GM21825 (cell line): ENCODE results near the gene BMPR1A.

ENCODE experiments used
- ATAC-seq: cut with Tn5 transposase; IDR thresholded peaks from one replicate; pipeline ENCODE4 v1.9.1; 2021; ENCODE audit warnings: mild to moderate bottlenecking, moderate library complexity; ENCODE audit not compliant: unreplicated experiment

Gene BMPR1A

DNA sequence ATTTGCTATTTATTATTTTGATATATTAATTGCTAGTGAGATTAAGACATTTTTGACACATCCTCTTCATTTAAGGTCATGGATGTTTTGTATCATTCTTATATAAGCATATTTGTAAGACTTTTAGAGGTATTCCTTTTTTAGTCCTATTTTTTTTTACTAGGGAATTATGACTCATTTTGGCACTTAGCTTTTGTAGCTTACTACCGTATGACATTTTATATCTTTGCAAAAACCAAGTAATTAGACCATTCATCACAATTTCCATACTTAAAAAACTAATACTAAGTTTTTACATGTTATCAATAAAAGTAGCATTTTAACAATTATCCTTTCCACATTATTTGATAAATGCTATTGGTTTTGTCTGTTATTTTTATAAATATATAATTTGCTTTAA is 41.6 kb downstream of the BMPR1A start:
- ATAC-seq = no peak

DNA sequence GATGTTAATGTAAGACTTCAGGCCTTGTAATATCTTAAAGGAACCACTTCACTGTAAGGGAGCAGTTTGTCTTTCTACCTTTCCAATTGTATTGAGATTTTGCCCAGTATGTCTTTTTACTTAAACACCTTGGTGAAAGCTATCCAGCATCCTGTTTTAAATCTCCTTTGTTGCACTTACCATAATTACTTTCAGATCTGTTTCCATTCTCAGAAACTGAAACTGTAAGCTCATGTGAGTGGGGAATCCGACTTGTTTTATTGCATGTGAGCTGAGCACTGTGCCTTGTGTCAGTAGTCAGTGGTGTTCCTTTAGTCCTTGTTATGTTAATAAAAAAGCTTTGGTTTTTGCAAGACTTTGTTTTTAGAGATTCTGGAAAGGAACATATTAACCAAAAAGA is 42.2 kb downstream of the BMPR1A start:
- peak; percentile 78 for ATAC-seq

DNA sequence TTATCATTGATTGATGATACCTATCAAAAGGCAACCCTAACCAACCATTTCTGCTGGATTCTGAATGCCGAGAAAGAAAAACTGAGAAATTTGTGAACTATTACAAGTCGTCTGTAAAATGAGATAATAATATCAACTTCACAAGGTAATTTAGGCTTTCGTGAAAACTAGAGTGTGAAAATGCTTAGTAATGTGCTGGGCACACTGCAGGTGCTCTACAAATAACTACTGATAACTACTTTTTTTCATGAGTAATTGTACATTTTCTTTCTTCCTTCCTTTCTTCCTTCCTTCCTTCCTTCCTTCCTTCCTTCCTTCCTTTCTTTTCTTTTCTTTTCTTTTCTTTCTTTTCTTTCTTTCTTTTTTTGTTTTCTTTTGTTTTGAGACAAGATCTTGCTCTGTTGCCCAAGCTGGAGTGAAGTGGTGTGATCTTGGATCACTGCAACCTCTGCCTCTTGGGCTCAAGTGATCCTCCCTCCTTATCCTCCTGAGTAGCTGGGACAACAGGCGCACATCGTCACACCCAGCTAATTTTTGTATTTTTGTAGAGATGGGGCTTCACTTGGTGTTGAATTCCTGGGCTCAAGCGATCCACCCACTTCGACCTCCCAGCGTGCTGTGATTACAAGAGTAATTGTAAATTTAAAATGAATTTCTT is 42.9 kb downstream of the BMPR1A start:
- ATAC-seq = no peak

DNA sequence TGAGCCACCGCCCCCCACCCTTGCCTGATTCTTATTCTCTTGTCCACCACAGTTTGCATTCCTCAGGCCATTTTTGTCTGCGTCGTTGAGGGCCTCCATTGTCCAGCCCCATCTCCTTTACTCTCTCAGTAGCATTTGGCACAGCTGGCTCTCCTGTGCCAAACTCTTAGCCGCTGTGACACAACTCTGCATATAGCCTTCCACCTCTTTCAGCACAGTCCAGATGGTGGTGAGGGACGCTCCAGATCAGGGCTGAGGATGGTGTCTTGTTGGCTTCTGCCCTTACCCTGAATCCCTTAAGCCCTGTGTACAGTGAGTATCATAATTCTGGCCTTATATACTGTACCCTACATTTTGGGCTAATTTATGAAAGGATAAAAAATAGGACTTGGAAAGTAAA is 45.6 kb downstream of the BMPR1A start:
- no peak for ATAC-seq

DNA sequence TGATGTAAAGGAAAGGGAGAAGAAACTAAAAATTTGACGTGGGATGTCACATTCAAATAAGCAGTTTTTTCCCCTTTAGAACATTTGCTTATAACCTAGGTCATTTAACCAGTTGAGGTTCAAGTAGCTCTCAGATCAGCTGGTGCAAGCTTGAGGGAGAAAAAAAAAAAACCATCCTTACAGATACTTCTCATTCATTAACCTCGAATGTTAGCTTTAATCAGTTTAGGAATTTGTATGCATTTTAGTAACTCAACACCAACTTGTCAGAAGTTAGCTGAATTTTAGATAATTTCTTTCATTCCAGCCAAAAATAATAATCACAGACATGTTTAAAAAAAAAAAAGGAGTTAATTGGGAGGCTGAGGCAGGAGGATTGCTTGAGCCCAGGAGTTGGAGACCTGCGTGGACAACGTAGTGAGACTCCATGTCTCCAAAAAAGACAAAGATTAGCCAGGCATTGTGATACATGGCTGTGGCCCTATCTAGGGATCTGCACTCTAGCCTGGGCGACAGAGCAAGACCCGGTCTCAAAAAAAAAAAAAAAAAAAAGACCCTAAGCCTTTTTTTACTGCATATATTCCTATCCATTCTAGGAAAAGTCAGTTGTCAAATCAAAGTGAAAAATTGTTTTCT is 46.2 kb downstream of the BMPR1A start:
- ATAC-seq = no peak

DNA sequence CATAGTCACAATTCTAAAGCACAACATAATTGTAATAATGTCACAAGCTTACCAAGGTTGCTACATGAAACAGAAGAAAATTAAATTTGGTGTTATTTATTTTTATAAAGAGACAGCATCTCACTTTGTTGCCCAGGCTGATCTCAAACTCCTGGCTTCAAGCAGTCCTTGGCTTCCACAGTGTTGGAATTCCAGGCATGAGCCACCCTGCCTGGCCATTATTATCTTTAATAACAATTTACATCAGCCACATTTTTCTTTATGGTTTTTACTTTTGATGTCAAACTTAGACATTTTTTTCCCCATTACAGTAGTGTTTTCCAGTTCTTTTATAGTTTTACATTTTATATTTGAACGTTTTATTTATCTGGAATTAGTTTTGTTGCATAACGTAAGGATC is 46.7 kb downstream of the BMPR1A start:
- no peak for ATAC-seq

DNA sequence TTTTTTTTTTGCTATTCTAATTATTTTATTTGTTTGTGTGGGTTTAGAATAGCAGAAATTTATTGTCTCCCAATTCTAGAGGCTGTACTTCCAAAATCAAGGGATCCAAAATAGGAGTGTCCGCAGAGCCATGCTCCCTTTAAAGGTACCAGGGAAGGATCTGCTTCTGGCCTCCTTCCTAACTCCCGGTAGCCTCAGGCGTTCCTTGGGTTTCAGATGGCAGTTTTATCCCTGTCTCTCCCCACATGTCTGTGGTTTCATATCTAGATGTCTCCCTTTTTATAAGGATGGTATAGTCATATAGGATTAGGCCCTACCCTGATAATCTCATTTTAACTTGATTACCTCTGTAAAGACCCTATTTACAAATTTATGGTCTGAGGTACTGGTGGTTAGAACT is 48.4 kb downstream of the BMPR1A start:
- ATAC-seq = no peak

DNA sequence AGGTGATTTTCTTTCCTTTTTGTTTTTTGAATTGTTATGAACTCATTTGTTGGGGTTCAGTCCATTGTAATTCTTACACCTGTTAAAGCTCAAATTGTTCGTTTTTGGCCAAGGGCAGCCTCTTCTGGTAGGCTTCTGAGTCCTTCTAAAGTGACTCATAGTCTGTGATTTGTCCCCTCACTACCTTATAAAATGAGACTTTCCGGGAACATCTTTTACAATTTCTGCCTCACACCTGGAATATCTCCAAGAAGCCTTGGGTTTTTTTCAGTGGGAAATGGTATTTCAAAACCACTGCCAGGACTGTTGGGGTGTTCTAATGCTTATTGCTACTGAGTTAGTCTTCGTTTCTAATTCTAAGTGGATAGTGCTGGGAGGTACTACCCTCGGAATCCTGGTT is 56.7 kb downstream of the BMPR1A start:
- ATAC-seq = no peak

DNA sequence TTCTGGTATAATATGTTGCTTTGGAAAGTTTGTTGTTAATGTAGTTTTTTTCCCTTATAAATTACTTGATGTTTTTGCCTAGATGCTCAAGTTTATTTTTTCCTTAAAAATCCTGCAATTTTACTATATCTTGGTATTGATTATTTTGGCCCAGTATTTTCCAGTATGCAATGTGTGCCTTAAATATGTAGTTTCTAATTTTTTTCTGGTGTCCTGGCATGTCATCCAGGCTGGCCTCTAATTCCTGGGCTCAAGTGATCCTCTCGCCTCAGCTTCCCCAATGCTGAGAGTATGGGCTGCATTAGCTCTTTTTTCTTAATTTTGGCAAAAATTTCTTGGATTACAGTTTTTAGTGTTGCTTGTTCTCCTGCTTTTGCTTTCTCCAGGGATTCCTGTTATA is 57.6 kb downstream of the BMPR1A start:
- no peak for ATAC-seq

DNA sequence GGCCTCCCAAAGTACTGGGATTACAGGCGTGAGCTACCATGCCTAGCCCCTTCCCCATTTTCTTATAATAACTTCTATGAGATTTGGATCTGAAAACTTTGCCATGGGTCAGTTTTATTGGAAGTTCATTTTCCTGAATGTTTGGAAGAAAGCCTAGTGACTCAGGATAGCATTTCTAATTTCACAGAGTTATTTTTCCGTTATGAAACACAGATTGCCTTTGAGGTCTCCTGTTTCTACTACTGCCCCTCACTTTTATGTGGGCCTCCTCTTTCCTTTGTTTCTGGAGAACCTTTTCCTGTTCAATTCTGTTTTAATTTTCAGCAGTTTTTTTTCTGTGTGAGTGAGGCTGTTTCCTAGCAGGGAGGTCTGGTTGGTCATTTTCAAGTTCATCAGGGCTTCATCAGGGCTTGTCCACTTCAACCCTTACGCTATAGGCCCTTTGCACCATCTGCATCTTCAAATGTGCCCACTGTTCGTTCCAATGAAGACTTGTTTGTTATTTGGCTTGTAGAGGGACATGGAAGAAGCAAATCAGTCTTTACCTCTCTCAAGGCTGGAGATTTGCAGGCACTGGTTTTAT is 58.7 kb downstream of the BMPR1A start:
- no peak for ATAC-seq

DNA sequence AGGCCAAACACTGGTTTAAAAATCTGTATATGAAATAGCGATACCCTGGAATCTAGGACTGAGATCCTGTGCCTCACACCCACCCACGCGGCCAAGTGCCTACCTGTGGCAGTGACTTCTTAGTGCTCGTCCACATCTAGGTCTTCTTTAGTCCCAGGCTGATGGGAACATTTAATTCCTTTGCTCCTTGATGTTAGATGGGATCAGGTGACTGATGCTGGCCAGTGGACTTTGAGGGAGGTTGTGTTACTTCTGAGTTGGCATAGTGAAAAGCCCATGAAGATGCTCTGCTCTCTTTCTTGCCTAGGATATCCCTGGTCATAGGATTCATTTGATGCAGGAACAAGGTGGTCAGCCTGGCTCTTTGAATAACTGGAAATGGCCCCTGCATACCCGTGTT is 59.2 kb downstream of the BMPR1A start:
- no peak for ATAC-seq

DNA sequence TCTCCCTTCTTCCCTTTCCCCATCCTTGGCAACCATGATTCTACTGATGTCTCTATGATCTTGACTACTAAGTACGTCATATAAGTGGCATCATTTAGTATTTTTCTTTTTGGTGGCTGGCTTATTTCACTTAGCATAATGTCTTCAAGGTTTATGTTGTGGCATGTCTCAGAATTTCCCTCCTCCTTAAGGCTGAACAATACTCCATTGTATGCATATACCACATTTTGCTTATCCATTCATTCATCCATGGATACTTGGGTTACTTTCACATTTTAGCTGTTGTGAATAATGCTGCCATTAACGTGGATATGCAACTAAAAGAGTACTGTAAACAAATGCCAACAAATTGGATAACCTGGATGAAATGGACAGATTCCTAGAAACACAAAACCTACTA is 60.8 kb downstream of the BMPR1A start:
- no peak for ATAC-seq

DNA sequence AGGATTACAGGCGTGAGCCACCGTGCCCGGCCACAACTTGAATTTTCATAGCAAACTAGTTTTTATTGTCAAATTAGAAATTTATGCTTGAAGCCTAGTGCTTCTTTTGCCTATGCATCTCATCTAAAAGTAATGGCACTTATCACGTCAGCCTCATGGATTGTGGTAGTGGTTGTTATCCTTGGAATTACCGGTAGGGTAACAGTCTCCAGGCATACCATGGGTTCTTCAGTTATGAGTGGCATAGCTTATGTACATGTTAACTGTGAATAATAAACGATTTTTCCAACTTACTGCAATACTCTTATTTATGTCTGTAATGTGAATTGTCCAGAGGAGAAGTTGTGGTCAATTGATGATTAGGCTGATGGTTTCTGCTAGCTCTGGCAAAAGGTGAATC is 63.1 kb downstream of the BMPR1A start:
- ATAC-seq = no peak

DNA sequence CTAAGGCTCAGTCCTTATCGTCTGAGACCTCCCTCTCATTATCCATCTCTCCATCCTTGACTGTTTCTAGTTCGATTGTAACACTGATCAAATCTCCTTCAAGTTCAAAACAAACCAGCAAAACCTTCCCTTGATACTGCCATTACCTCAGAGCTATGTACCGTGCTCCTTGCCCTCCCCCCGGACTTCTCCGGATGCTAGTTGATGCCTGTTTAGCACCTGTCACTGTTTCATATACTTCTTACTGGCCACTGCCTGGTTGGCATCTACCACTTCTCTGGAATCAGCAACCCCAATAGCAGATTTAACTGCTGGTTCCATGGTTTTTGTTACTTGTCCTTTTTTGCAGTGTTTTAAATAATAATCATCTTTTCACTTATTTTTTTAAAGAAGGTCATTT is 64.1 kb downstream of the BMPR1A start:
- ATAC-seq = no peak

DNA sequence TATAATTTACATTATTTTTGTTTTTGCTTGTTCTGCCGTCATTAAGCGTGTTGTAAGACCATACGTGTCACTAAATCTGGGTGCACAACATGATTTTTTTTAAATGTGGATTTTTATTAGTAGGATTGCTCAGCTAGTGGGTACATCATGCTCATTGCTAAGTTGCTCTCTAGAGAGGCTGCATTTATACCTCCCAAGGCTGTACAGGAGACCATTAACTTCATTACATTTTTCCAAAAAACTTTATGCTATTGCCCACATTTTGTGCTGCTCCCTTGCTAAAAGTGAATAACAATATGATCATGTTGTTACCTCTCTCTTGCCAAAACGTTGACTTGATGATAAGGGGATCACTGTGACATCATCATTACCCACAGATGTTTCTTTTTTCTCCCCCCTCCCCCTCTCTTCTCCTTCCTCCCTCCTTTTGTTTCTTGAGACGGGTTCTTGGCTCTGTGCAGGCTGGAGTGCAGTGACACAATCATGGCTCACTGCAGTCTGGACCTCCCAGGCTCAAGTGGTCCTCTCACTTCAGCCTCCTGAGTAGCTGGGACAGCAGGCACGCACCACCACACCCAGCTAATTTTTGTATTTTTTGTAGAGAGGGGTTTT is 65.1 kb downstream of the BMPR1A start:
- no peak for ATAC-seq

DNA sequence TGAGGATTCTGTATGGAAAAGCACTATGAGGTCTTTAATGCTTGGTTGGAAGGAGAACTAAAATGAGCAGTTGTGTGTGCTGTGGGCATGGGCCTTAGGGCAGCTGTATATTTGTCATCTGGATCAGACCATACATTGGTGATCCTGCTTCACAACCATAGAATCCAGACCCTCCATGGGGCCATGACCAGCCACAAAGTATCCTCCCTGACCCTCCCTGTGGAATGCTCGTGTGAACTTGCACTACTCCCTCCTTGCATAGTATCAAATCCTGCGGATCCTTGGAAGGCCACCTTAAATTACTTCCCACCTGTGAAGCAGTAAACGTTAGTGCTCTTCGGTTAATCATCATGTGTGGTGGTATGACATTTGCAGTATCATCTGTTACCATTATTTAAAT is 67.1 kb downstream of the BMPR1A start:
- no peak for ATAC-seq

DNA sequence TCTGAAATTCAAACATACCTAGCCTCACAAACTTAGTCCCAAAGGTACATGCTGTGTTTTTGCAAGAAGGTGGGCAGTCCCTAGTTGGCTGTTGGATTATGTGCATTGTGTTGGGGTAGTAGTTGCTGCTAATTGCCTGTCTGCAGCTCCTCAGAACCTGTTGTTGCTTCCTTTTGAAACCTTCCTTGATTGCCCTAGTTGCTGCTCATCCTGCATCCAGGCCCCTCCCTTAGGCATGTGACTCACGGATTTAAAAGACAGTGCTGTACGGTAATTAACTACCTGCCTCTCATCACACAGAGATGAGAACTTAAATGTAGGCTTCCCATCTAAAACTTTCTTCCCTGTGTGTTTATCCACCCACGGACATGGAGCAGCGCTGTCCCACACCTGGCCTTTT is 67.7 kb downstream of the BMPR1A start:
- ATAC-seq = no peak

DNA sequence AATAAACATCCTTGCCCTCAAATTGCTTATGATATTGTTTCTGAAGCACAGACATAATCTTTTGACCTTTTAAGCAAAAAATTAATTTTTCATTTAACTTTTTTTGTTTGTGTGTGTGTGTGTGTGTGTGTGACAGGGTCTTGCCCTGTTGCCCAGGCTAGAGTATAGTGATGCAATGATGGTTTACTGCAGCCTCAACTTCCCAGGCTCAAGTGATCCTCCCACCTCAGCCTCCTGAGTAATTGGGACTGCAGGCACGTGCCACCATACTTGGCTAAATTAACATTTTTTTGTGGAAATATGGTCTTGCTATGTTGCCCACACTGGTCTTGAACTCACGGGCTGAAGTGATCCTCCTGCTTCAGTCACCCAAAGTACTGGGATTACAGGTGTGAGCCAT is 68.9 kb downstream of the BMPR1A start:
- ATAC-seq = no peak

DNA sequence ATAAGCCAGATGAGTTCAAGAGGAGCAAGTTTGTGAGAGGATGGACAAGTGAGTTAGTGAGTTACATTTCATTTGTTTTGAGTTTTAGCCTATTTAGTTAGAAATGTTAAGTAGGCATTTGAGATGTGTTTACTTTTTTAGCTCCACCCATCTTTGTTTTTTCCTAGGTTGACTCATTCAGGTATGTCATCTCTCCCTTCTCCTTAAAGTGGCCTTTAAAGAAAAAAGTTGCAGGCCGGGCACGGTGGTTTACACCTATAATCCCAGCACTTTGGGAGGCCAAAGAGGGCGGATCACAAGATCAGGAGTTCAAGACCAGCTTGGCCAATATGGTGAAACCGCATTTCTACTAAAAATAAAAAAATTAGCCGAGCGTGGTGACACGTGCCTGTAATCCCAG is 71.2 kb downstream of the BMPR1A start:
- no peak for ATAC-seq

DNA sequence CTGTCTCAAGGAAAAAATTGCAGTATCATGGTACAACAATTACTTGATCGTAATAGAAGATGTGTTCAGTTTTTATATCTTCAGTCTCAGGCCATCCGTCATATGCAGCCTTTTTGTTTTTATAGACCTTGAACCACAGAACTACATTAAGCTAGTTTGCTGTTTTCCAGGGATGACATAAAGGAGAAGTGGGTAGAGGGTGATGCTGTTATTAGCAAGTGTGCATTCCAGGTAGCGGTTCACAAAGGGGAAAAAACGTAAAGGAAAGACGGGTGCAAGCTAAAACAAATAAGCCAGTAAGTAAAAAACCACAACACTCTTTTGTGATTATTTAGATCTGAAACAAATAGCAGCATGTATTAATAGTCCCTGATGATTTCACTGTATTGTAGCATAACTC is 71.7 kb downstream of the BMPR1A start:
- no peak for ATAC-seq

DNA sequence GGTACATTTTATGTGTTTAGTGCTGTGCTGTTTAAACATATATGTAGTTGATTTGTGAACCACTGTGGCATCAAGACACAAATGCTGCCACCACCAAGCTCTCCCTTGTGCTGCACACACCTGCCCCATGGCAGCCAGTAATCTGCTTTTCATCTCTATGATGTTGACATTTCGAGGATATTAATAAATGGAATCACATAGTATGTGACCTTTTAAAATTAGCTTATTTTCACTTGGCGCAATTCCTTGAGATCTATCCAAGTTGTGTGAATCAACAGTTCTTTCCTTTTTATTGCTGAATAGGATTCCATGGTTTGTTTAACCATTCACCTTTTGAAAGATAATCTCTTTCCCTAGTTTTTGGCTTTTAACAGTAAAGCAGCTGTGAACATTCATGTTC is 73.1 kb downstream of the BMPR1A start:
- ATAC-seq = no peak

DNA sequence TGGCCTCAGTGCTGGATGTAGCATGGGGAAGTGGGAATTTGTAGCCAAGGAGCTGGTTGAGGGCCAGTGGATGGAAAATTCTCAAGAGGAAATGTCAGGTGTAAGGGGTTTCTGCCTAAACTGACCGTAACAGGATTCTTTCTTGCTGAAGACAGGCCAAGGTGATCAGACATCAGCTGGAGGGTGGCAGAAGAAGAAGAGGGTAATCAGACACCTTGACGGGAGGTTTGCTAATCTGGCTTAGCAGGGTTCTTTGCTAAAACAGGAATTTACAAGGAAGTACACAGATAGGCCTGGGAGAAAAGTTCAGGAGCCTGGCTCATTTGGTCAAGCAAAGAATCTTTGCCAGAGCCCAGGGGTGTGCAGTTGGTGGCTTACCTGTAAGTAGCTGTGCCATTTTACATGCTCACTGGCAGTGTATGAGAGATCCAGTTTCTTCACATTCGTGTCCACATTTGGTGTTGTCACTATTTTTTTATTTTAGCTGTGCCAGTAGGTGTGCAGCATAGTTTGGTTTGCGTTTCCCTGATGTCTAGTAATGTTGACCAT is 73.7 kb downstream of the BMPR1A start:
- ATAC-seq = no peak
